GM23338 (cell line): ENCODE measurements around the gene CTSW. TPM values are rescaled to one million over a fixed set of nuclear protein-coding genes. Genes with fewer than 3 reads are reported as not detected.

Experiments used
- ATAC-seq: fragments of 200-7000 bp; cut with Tn5 transposase; 3 replicates; pipeline ENCODE4 v1.9.1; 2020
- DNase-seq: peaks from one replicate; pipeline ENCODE4 v3.0.0-alpha.2; 2015; ENCODE audit warnings: low spot score
- H2AFZ ChIP-seq: fragments of 200-600 bp; sonication (generic); 2 replicates; pipeline ENCODE4 v1.8.0; 2016; ENCODE audit warnings: antibody characterized with exemption, mild to moderate bottlenecking, moderate library complexity
- H3F3A ChIP-seq: fragments of 200-600 bp; sonication (generic); replicated peaks from 2 replicates; pipeline ENCODE4 v1.8.0; 2017; ENCODE audit warnings: antibody characterized with exemption, mixed run types, low read depth
- H3K27ac ChIP-seq: fragments of 200-600 bp; sonication (generic); 2 replicates; pipeline ENCODE4 v1.6.1; 2016; ENCODE audit warnings: low read depth
- H3K27me3 ChIP-seq: fragments of 200-600 bp; sonication (generic); 2 replicates; pipeline ENCODE4 v1.8.0; 2016; ENCODE audit warnings: mild to moderate bottlenecking, mixed run types, moderate library complexity; ENCODE audit not compliant: insufficient read depth
- H3K36me3 ChIP-seq: fragments of 200-600 bp; sonication (generic); 2 replicates; pipeline ENCODE4 v1.8.0; 2016; ENCODE audit warnings: mild to moderate bottlenecking; ENCODE audit not compliant: insufficient read depth
- H3K4me1 ChIP-seq: fragments of 200-600 bp; sonication (generic); 2 replicates; pipeline ENCODE4 v1.8.0; 2016; ENCODE audit warnings: mild to moderate bottlenecking, moderate library complexity; ENCODE audit not compliant: insufficient read depth
- H3K4me2 ChIP-seq: fragments of 200-600 bp; sonication (generic); 2 replicates; pipeline ENCODE4 v1.7.1; 2017; ENCODE audit warnings: mixed run types
- H3K4me3 ChIP-seq: fragments of 200-600 bp; sonication (generic); 2 replicates; pipeline ENCODE4 v1.6.1; 2016; ENCODE audit warnings: mixed run types
- H3K79me2 ChIP-seq: fragments of 200-600 bp; sonication (generic); replicated peaks from 2 replicates; pipeline ENCODE4 v1.8.0; 2017; ENCODE audit warnings: mild to moderate bottlenecking; ENCODE audit not compliant: insufficient read depth
- H3K9me2 ChIP-seq: fragments of 200-600 bp; sonication (generic); 2 replicates; pipeline ENCODE4 v1.8.0; 2017; ENCODE audit not compliant: insufficient read depth
- H4K20me1 ChIP-seq: fragments of 200-600 bp; sonication (generic); replicated peaks from 2 replicates; pipeline ENCODE4 v1.8.0; 2017; ENCODE audit warnings: mild to moderate bottlenecking; ENCODE audit not compliant: insufficient read depth
- H3K27ac Mint-ChIP-seq: 2 replicates; pipeline ENCODE4 v1.8.0; 2020; ENCODE audit warnings: inconsistent platforms, mild to moderate bottlenecking, moderate library complexity, mixed read lengths
- H3K27me3 Mint-ChIP-seq: 3 replicates; pipeline ENCODE4 v1.8.0; 2022; ENCODE audit warnings: low read depth, mild to moderate bottlenecking, moderate library complexity, mixed read lengths, inconsistent platforms; ENCODE audit not compliant: insufficient read depth, poor library complexity
- H3K36me3 Mint-ChIP-seq: 3 replicates; pipeline ENCODE4 v1.8.0; 2021; ENCODE audit warnings: low read depth, mild to moderate bottlenecking, inconsistent platforms, moderate library complexity, mixed read lengths
- H3K4me1 Mint-ChIP-seq: 3 replicates; pipeline ENCODE4 v1.8.0; 2020; ENCODE audit warnings: mild to moderate bottlenecking, inconsistent platforms, mixed read lengths
- H3K4me3 Mint-ChIP-seq: 3 replicates; pipeline ENCODE4 v1.8.0; 2021; ENCODE audit warnings: moderate library complexity, mild to moderate bottlenecking, inconsistent platforms, mixed read lengths
- H3K9me3 Mint-ChIP-seq: 3 replicates; pipeline ENCODE4 v1.8.0; 2020; ENCODE audit warnings: moderate library complexity, mild to moderate bottlenecking, inconsistent platforms, mixed read lengths
- CREB1 ChIP-seq: fragments of 250-450 bp; sonication (Bioruptor Pico); IDR thresholded peaks from 2 replicates; pipeline ENCODE4 v1.5.0; 2020; ENCODE audit warnings: low read depth, mild to moderate bottlenecking, moderate library complexity
- EZH2 ChIP-seq: fragments of 200-600 bp; sonication (generic); IDR thresholded peaks from one replicate; pipeline ENCODE4 v1.8.0; 2017; ENCODE audit warnings: antibody characterized with exemption, mild to moderate bottlenecking, low read depth; ENCODE audit not compliant: unreplicated experiment
- EZH2phosphoT487 ChIP-seq: fragments of 200-600 bp; sonication (generic); IDR thresholded peaks from one replicate; pipeline ENCODE4 v1.8.1; 2018; ENCODE audit warnings: antibody characterized with exemption; ENCODE audit not compliant: unreplicated experiment
- JUNB ChIP-seq: IDR thresholded peaks from one replicate; pipeline ENCODE4 v1.6.1; 2016; ENCODE audit warnings: antibody characterized with exemption; ENCODE audit not compliant: unreplicated experiment
- NANOG ChIP-seq: IDR thresholded peaks from 2 replicates; pipeline ENCODE4 v1.6.1; 2016; ENCODE audit warnings: antibody characterized with exemption, borderline replicate concordance
- POLR2AphosphoS5 ChIP-seq: IDR thresholded peaks from 2 replicates; pipeline ENCODE4 v1.6.1; 2016; ENCODE audit warnings: antibody characterized with exemption, low read depth
- ZNF331 ChIP-seq: fragments of 250-450 bp; sonication (Bioruptor Pico); IDR thresholded peaks from 2 replicates; pipeline ENCODE4 v1.5.0; 2020; ENCODE audit warnings: low read depth, mild to moderate bottlenecking, moderate library complexity
- polyA plus RNA-seq: library from polyadenylated mRNA; unstranded; fragments of >200 nt; fragmentation: Nextera tagmentation; extraction: Ambion mirVana; gene quantifications from 2 replicates; pipeline ENCODE4 v1.2.1, GENCODE V29; 2016
- total RNA-seq: library from RNA; depleted of rRNA; stranded (reverse); fragments of >200 nt; shearing (Covaris generic); gene quantifications from 2 replicates; pipeline ENCODE4 v1.2.3, GENCODE V29; 2014
- TF ChIP-seq, protein P1 (sequence below), 2 experiments: fragments of 200-600 bp in 1 of 2; sonication (generic) in 1 of 2; conservative IDR thresholded peaks; 2 replicates each; pipeline versions ENCODE4 v1.5.1 to v1.6.1; 2016 to 2017; ENCODE audit warnings: antibody characterized with exemption in 2 of 2, low read depth in 2 of 2, mild to moderate bottlenecking in 2 of 2, moderate library complexity in 1 of 2
- TF ChIP-seq, protein P2 (sequence below): IDR thresholded peaks from one replicate; pipeline ENCODE4 v1.6.1; 2018; ENCODE audit warnings: antibody characterized with exemption; ENCODE audit not compliant: unreplicated experiment

Gene CTSW
- total and polyA plus RNA-seq, 2 experiments from 2014 or later: not detected

DNA sequence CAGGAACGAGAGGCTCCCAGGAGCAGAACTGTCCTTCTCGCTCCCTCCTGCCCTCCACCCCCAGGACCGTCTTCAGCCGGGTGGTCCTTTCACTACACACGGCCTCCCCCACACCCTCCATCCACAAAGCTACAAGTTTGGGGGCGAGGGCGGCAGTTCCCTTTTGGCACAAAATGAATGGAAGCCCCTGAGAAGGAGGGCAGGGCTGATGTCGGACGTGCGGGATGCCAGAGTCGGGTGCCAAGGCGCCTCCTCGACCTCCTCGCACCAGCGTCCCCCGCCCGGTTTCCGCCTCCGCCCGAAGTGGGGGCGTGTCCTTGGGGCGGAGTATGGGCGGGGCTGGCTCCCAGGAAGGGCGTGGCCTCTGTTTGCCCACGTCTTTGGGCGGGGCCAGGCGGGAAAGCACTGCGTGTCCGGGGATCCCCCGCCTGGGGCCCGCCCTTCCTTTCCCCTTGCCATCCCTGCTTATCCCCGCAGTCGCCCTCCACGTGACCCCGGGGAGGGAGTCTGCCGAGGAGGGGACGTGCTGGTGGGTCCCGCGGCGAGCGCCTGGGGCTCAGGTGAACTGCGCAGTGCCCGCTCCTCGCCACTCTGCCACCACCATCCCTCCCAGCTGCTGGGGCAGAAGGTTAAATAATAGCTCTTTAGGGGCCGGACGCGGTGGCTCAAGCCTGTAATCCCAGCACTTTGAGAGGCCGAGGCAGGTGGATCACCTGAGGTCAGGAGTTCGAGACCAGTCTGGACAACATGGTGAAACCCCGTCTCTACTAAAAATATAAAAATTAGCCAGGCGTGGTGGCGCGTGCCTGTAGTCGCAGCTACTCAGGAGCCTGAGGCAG lies 6.1 kb upstream of the CTSW start:
- TF ChIP-seq ZNF331 (CRISPR knock-in tag) (no peak), JUNB (no peak), NANOG (no peak), POLR2AphosphoS5 (peak; percentile 87), CREB1 (peak; percentile 70)
- Histone ChIP-seq H3K4me1 (no peaks in the 10 kb centered on the region; the same call in 1 of the 2 replicates), H4K20me1 (no peaks in the 10 kb centered on the region; the same call in 1 of the 2 replicates), H3K4me2 (peak overlapping the region; percentile 99), H3K27ac (no peak overlapping the region), H3K79me2 (no peaks in the 10 kb centered on the region), H3K9me2 (no peaks in the 10 kb centered on the region), H3K36me3 (no peaks in the 10 kb centered on the region), H3K4me3 (peak overlapping the region; percentile 83), H3K27me3 (peaks cover 27% of the 10 kb centered on the region), H3F3A (no peaks in the 10 kb centered on the region), H2AFZ (peak overlapping the region; percentile 98)
- Mint-ChIP-seq H3K4me1 (peaks cover 3% of the 10 kb centered on the region; the same call in 1 of the 3 replicates), H3K9me3 (no peaks in the 10 kb centered on the region; the same call in 2 of the 3 replicates), H3K27me3 (peaks cover 43% of the 10 kb centered on the region), H3K4me3 (peak overlapping the region; percentile 75), H3K36me3 (no peaks in the 10 kb centered on the region), H3K27ac (no peak overlapping the region)
- peak; percentile 96 for DNase-seq
- ATAC-seq: peak; percentile 76

DNA sequence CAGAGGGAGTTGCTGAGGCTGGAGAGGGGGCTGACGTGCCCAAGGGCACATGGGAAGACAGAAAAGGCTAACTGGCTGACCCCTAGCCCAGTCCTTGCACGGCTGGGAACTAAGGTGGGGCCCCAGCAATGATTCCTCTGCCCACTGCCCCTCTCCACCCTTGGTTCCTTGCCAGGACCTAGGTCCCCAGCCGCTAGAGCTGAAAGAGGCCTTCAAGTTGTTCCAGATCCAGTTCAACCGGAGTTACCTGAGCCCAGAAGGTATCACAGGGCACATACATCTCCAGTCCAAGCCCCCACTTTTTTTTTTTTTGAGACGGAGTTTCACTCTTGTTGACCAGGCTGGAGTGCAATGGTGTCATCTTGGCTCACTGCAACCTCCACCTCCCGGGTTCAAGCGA lies 390 bp downstream of the CTSW start:
- H3K4me1 ChIP-seq: no peaks in the 10 kb centered on the region
- ATAC-seq: no peak

More for the DNA sequence above, 390 bp downstream of the CTSW start:
- Mint-ChIP-seq H3K27me3 (peaks cover 18% of the 10 kb centered on the region), H3K9me3 (no peaks in the 10 kb centered on the region), H3K36me3 (peaks cover 22% of the 10 kb centered on the region), H3K27ac (no peak overlapping the region), H3K4me3 (no peak overlapping the region), H3K4me1 (peaks cover 4% of the 10 kb centered on the region)
- no peak for DNase-seq
- TF ChIP-seq, protein P1, sequence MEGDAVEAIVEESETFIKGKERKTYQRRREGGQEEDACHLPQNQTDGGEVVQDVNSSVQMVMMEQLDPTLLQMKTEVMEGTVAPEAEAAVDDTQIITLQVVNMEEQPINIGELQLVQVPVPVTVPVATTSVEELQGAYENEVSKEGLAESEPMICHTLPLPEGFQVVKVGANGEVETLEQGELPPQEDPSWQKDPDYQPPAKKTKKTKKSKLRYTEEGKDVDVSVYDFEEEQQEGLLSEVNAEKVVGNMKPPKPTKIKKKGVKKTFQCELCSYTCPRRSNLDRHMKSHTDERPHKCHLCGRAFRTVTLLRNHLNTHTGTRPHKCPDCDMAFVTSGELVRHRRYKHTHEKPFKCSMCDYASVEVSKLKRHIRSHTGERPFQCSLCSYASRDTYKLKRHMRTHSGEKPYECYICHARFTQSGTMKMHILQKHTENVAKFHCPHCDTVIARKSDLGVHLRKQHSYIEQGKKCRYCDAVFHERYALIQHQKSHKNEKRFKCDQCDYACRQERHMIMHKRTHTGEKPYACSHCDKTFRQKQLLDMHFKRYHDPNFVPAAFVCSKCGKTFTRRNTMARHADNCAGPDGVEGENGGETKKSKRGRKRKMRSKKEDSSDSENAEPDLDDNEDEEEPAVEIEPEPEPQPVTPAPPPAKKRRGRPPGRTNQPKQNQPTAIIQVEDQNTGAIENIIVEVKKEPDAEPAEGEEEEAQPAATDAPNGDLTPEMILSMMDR (conservative IDR thresholded peaks at IDR 0.05; ENCODE audit: low read depth in 2 of 2): no peak
- TF ChIP-seq EZH2phosphoT487 (no peak), POLR2AphosphoS5 (no peak), EZH2 (no peak), ZNF331 (CRISPR knock-in tag) (no peak)
- TF ChIP-seq, protein P2, sequence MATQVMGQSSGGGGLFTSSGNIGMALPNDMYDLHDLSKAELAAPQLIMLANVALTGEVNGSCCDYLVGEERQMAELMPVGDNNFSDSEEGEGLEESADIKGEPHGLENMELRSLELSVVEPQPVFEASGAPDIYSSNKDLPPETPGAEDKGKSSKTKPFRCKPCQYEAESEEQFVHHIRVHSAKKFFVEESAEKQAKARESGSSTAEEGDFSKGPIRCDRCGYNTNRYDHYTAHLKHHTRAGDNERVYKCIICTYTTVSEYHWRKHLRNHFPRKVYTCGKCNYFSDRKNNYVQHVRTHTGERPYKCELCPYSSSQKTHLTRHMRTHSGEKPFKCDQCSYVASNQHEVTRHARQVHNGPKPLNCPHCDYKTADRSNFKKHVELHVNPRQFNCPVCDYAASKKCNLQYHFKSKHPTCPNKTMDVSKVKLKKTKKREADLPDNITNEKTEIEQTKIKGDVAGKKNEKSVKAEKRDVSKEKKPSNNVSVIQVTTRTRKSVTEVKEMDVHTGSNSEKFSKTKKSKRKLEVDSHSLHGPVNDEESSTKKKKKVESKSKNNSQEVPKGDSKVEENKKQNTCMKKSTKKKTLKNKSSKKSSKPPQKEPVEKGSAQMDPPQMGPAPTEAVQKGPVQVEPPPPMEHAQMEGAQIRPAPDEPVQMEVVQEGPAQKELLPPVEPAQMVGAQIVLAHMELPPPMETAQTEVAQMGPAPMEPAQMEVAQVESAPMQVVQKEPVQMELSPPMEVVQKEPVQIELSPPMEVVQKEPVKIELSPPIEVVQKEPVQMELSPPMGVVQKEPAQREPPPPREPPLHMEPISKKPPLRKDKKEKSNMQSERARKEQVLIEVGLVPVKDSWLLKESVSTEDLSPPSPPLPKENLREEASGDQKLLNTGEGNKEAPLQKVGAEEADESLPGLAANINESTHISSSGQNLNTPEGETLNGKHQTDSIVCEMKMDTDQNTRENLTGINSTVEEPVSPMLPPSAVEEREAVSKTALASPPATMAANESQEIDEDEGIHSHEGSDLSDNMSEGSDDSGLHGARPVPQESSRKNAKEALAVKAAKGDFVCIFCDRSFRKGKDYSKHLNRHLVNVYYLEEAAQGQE: no peak
- 0 out of 2 replicates have a peak, but pooled peaks cover 4% of the 10 kb centered on the region for H3F3A ChIP-seq
- peaks cover 6% of the 10 kb centered on the region; the same call in 1 of the 2 replicates for H4K20me1 ChIP-seq
- no peaks in the 10 kb centered on the region for H3K79me2 ChIP-seq
- H3K27ac ChIP-seq: no peak overlapping the region
- H3K9me2 ChIP-seq: no peaks in the 10 kb centered on the region
- no peak overlapping the region for H2AFZ ChIP-seq
- H3K27me3 ChIP-seq: no peaks in the 10 kb centered on the region
- no peak overlapping the region for H3K4me2 ChIP-seq
- peaks cover 7% of the 10 kb centered on the region; the same call in 1 of the 2 replicates for H3K36me3 ChIP-seq
- H3K4me3 ChIP-seq: no peak overlapping the region
